G401 (cell line): Measurements from ENCODE around the gene PTPN1. TPM values are rescaled to one million over a fixed set of nuclear protein-coding genes. Genes with fewer than 3 reads are reported as not detected.
"Not testable (repeated sequence)": the region's sequence is repeated elsewhere in the genome, so short reads cannot be mapped to it uniquely, and the experiment has no call there.

Experiments
- DNase-seq: peaks from one replicate; pipeline ENCODE4 v3.0.0-alpha.2; 2015; ENCODE audit warnings: low spot score
- in situ Hi-C: cut with HindIII; loops from 2 replicates; pipeline ENCODE4 v1.10.0; 2016; ENCODE audit warnings: low sequenced_read_pairs, mixed read lengths
- total RNA-seq: library from RNA; depleted of rRNA; stranded (reverse); fragments of >200 nt; shearing (Covaris generic); gene quantifications from 2 replicates; pipeline ENCODE4 v1.2.3, GENCODE V29; 2014

The PTPN1 gene
- total RNA-seq, 1 experiment from 2014 or later: 46.5 TPM

- in situ Hi-C loops: no loop called here
- DNase-seq: no peak
Measured at GRCh38 chr20:50567860-50568548, 57.8 kb downstream of the PTPN1 start.

GRCh38 chr20:50568549-50568942, 58.4 kb downstream of the PTPN1 start:
- DNase-seq: no peak
- in situ Hi-C loops: no loop called here

GRCh38 chr20:50569487-50569863, 59.3 kb downstream of the PTPN1 start:
- in situ Hi-C loops: not testable (repeated sequence)

GRCh38 chr20:50569864-50570836, 60.0 kb downstream of the PTPN1 start:
- DNase-seq: no peak
- in situ Hi-C loops: no loop called here

More at GRCh38 chr20:50569487-50569863, 59.3 kb downstream of the PTPN1 start:
- DNase-seq: not testable (repeated sequence)

GRCh38 chr20:50571466-50571865, 61.3 kb downstream of the PTPN1 start:
- in situ Hi-C loops: no loop called here
- no peak for DNase-seq

- in situ Hi-C loops: no loop called here
- DNase-seq: peak; percentile 42
Measured at GRCh38 chr20:50572938-50573777, 63.0 kb downstream of the PTPN1 start.

GRCh38 chr20:50574108-50574507, 63.9 kb downstream of the PTPN1 start:
- DNase-seq: no peak
- in situ Hi-C loops: no loop called here

- DNase-seq: no peak
- in situ Hi-C loops: no loop called here
Measured at GRCh38 chr20:50574586-50574985, 64.4 kb downstream of the PTPN1 start.

GRCh38 chr20:50575865-50576720, 65.9 kb downstream of the PTPN1 start:
- in situ Hi-C loops: no loop called here

GRCh38 chr20:50577175-50578018, 67.2 kb downstream of the PTPN1 start:
- peak; percentile 86 for DNase-seq
- in situ Hi-C loops: no loop called here

More at GRCh38 chr20:50575865-50576720, 65.9 kb downstream of the PTPN1 start:
- DNase-seq: peak; percentile 44

GRCh38 chr20:50578061-50578777, 68.0 kb downstream of the PTPN1 start:
- DNase-seq: no peak
- in situ Hi-C loops: no loop called here

GRCh38 chr20:50578778-50579165, 68.6 kb downstream of the PTPN1 start:
- in situ Hi-C loops: no loop called here
- no peak for DNase-seq

- in situ Hi-C loops: no loop called here
- no peak for DNase-seq
Measured at GRCh38 chr20:50579511-50579910, 69.3 kb downstream of the PTPN1 start.

GRCh38 chr20:50580016-50580747, 70.0 kb downstream of the PTPN1 start:
- in situ Hi-C loops: no loop called here
- DNase-seq: peak; percentile 51

- in situ Hi-C loops: no loop called here
- DNase-seq: no peak
Measured at GRCh38 chr20:50580842-50581544, 70.8 kb downstream of the PTPN1 start.

GRCh38 chr20:50582092-50582491, 71.9 kb downstream of the PTPN1 start:
- in situ Hi-C loops: no loop called here
- no peak for DNase-seq
